Measurements from ENCODE around the gene TLR6.

TLR6 gene

DNA sequence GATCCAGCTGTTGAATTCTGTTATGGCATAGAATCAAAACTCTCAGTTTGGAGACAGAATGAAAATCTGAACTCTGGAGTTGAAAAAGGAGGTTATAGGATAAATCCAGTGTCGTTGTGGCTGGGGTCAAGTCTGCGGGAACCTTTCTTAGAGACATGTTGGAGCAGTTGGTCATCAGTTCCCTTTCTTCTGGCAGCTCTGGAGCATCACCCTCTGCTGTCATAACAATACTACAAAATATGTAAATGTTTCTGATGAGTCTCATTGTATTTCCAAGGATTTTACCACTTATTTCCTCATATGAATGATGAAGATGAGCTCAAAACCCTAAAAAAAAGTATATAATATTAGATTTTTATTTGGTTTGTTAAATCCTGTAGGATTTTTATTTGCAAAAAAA, 81.3 kb downstream of the TLR6 start:
- H3K4me3 ChIP-seq (ENCODE audit: low read depth, low read length): no peak overlapping the region
- DNase-seq (ENCODE audit: low read depth): no peak
- TF ChIP-seq, protein P1, sequence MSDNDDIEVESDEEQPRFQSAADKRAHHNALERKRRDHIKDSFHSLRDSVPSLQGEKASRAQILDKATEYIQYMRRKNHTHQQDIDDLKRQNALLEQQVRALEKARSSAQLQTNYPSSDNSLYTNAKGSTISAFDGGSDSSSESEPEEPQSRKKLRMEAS (IDR thresholded peaks at IDR 0.05; ENCODE audit: low read depth, low read length): no peak
- TF ChIP-seq POLR2A (IDR thresholded peaks at IDR 0.05; ENCODE audit: extremely low read depth, insufficient read length) (no peak), MYC (IDR thresholded peaks at IDR 0.05; ENCODE audit: low read depth, low read length) (no peak)
- TF ChIP-seq, protein P2, sequence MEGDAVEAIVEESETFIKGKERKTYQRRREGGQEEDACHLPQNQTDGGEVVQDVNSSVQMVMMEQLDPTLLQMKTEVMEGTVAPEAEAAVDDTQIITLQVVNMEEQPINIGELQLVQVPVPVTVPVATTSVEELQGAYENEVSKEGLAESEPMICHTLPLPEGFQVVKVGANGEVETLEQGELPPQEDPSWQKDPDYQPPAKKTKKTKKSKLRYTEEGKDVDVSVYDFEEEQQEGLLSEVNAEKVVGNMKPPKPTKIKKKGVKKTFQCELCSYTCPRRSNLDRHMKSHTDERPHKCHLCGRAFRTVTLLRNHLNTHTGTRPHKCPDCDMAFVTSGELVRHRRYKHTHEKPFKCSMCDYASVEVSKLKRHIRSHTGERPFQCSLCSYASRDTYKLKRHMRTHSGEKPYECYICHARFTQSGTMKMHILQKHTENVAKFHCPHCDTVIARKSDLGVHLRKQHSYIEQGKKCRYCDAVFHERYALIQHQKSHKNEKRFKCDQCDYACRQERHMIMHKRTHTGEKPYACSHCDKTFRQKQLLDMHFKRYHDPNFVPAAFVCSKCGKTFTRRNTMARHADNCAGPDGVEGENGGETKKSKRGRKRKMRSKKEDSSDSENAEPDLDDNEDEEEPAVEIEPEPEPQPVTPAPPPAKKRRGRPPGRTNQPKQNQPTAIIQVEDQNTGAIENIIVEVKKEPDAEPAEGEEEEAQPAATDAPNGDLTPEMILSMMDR (IDR thresholded peaks at IDR 0.05; ENCODE audit: low read depth, low read length): no peak

DNA sequence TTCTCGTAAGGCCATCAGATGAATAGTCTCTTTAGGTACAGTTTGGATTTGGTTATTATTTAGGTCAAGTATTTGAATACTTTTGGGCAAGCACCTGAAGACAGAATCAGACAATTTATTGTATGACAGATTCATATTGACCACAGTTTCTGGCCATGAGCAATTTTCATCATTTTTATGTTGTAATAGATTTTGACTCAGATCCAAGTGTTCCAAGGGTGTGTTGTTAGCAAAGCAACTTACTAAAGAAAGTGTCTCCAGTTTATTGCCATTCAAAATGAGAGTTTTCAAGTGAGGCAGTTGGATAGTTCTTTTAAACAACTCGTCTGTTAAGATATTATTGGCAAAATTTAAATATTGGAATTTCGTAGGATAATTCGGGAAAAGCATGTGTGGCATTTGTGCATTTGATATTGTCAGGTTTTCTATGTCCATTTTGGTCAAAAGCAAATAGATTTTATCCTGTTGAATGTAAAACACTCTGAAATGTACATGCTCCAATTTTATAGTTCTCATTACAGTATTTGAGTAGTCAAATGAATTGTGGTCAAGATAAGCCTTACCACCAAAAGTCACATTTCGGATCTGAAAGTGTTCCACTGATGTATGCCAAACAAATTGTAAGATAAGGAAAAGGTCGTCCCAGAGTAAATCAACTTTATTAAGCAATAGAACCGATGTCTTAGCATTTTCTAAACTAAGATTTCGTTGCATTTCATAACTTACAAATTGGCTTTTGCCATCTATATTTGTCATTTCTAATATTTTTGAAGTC, 82.2 kb downstream of the TLR6 start:
- no peak for DNase-seq (ENCODE audit: low read depth)
- TF ChIP-seq MYC (IDR thresholded peaks at IDR 0.05; ENCODE audit: low read depth, low read length): no peak
- TF ChIP-seq, protein P2 (IDR thresholded peaks at IDR 0.05; ENCODE audit: low read depth, low read length): no peak
- TF ChIP-seq, protein P1 (IDR thresholded peaks at IDR 0.05; ENCODE audit: low read depth, low read length): no peak
- no peak for TF ChIP-seq POLR2A (IDR thresholded peaks at IDR 0.05; ENCODE audit: extremely low read depth, insufficient read length)

More for the DNA sequence above, 82.2 kb downstream of the TLR6 start:
- H3K4me3 ChIP-seq (ENCODE audit: low read depth, low read length): no peak overlapping the region
